Astrocyte (in vitro differentiated cells and primary cell): Measurements from ENCODE around the gene CACNA1B.
"Not testable (repeated sequence)": the region's sequence is repeated elsewhere in the genome, so short reads cannot be mapped to it uniquely, and the experiment has no call there.

Source experiments
- CTCF ChIP-seq: IDR thresholded peaks from 2 replicates; pipeline ENCODE4 v1.5.1; 2011; ENCODE audit warnings: low read depth, mild to moderate bottlenecking, inconsistent platforms, low read length, moderate library complexity; ENCODE audit not compliant: insufficient read depth
- EZH2 ChIP-seq: IDR thresholded peaks from 2 replicates; pipeline ENCODE4 v1.6.1; 2012; ENCODE audit warnings: mild to moderate bottlenecking, low read length, inconsistent platforms; ENCODE audit not compliant: insufficient read depth

- not testable (repeated sequence) for TF ChIP-seq CTCF, EZH2
Observed at GRCh38 chr9:138126858-138127584, 249.4 kb downstream of the CACNA1B start.
